Activated CD8-positive, alpha-beta memory T cell treated with anti-CD3 and anti-CD28 coated beads, Interleukin-2, amount 10 ng/mL, durations not matched to agents 7 days and 5 days (primary cell): ENCODE measurements around the gene DRAM2. TPM values are rescaled to one million over a fixed set of nuclear protein-coding genes. Genes with fewer than 3 reads are reported as not detected.

Experiments
- ATAC-seq: fragments of 150-1000 bp; cut with Tn5 transposase; one replicate; pipeline ENCODE4 v1.10.0; 2021; ENCODE audit warnings: moderate library complexity
- CTCF ChIA-PET: fragments of 350-600 bp; sonication (Branson Sonifier 250); formaldehyde crosslinking; loops from one replicate; lab custom pipeline; 2021; ENCODE audit warnings: antibody characterized with exemption; lab: Charles Lee
- DNase-seq: peaks from one replicate; pipeline ENCODE4 v3.0.0-alpha.2; 2020
- H3K27ac Mint-ChIP-seq: one replicate; pipeline ENCODE4 v1.8.0; 2021; ENCODE audit warnings: mild to moderate bottlenecking, mixed read lengths
- H3K27me3 Mint-ChIP-seq: one replicate; pipeline ENCODE4 v1.8.0; 2021; ENCODE audit warnings: mixed read lengths
- H3K36me3 Mint-ChIP-seq: one replicate; pipeline ENCODE4 v1.8.0; 2021; ENCODE audit warnings: mild to moderate bottlenecking, mixed read lengths
- H3K4me1 Mint-ChIP-seq: one replicate; pipeline ENCODE4 v1.8.0; 2021; ENCODE audit warnings: mixed read lengths
- H3K4me3 Mint-ChIP-seq: one replicate; pipeline ENCODE4 v1.8.0; 2021; ENCODE audit warnings: mild to moderate bottlenecking, moderate library complexity, mixed read lengths
- H3K9me3 Mint-ChIP-seq: one replicate; pipeline ENCODE4 v1.8.0; 2022; ENCODE audit warnings: low read depth, mixed read lengths
- total RNA-seq, 2 experiments: library from RNA; stranded (reverse); gene quantifications; one replicate each; pipeline ENCODE4 v1.2.3, GENCODE V29; 2021

DRAM2 gene
- 10 to 100 TPM; 26.9 to 29.6 TPM for total RNA-seq

- H3K4me3 Mint-ChIP-seq: peak within 1 kb of the TSS; percentile 93
- H3K36me3 Mint-ChIP-seq: peaks cover 20% of the 10 kb centered on the region
- no peaks in the 10 kb centered on the region for H3K27me3 Mint-ChIP-seq
- peaks cover 45% of the 10 kb centered on the region for H3K4me1 Mint-ChIP-seq
- CTCF ChIA-PET: interaction anchor here (1.0 to 2.0 kb wide), 8 partner anchors 14 to 109 kb away, joined by 3 to 10 read pairs (median 4); partner anchors contain the start of gene DENND2D
- peak; percentile 98 for DNase-seq
- H3K27ac Mint-ChIP-seq: peak within 1 kb of the TSS; percentile 97
- ATAC-seq: peak; percentile 84
- no peaks in the 10 kb centered on the region for H3K9me3 Mint-ChIP-seq
Observed at GRCh38 chr1:111139956-111140679, at the start of gene DRAM2, which contains the start of gene CEPT1. Gene DRAM2 (minus strand): TSS chr1:111140093. CDS start chr1:111131554, 8,539 bp downstream. Gene CEPT1 (plus strand): TSS chr1:111140223. CDS start chr1:111147715, 7,492 bp downstream.

DNA sequence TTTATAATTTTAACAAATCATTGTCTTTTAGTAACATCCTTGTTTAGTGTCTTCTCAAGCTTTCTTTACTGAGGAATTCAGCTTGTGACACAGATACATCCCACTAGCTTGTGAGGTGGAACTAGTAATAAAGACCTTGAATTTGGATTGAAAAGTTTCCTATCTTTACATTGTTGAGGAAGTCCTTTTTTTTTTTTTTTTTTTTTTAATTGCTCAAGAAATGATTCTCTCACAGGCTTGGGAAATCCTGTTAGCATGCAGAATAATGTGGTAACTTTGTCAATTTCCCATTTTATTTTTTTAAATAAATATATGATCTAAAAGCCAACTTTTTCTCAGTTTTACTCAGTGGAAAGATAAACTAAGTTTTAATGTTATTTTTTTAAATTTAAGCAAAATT lies 44.8 kb upstream of the DRAM2 start:
- H3K9me3 Mint-ChIP-seq: no peaks in the 10 kb centered on the region
- CTCF ChIA-PET: no interaction called here
- no peak overlapping the region for H3K27ac Mint-ChIP-seq
- peaks cover 78% of the 10 kb centered on the region for H3K36me3 Mint-ChIP-seq
- no peak overlapping the region for H3K4me3 Mint-ChIP-seq
- ATAC-seq (no peak), DNase-seq (no peak)
- H3K27me3 Mint-ChIP-seq: no peaks in the 10 kb centered on the region
- peaks cover 40% of the 10 kb centered on the region for H3K4me1 Mint-ChIP-seq

DNA sequence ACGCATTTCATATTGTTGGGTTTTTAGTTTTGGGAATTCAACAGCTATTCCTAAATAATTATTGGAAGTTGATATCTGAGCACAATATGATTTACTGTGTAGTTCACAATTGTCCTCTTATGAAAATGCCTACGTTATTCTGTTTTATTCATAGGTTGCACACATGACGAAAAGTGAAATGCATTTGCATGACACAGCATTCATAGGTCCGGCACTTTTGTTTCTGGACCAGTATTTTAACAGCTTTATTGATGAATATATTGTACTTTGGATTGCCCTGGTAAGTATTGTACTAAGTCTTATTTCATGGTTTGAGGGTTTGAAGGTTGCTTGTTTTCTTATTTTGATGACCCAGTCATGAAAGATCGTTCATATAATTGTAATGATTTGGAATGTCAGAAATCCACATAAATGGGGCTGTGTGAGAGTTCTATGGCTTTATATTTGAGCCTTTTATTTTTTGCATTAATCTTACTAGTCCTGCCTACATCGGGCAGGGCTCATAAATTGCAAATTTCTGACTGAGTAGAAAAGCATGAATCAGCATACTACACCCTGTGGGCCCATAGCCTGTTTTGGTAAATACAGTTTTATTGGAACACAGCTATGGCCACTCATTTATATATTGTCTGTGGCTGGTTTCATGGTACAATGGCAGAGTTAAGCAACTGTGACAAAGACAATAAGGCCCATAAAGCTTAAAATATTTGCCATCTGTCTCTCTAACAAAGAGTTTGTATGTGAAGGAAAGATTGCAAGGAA lies 43.6 kb upstream of the DRAM2 start:
- no peak overlapping the region for H3K27ac Mint-ChIP-seq
- H3K4me3 Mint-ChIP-seq: no peak overlapping the region
- CTCF ChIA-PET: interaction anchor here (1.5 to 2.3 kb wide), 3 partner anchors 15 to 217 kb away, joined by 4 to 9 read pairs (median 7); no protein-coding TSS in a partner anchor
- no peak for ATAC-seq
- DNase-seq: no peak
- H3K36me3 Mint-ChIP-seq: peaks cover 73% of the 10 kb centered on the region
- no peaks in the 10 kb centered on the region for H3K9me3 Mint-ChIP-seq
- H3K27me3 Mint-ChIP-seq: no peaks in the 10 kb centered on the region
- H3K4me1 Mint-ChIP-seq: peaks cover 29% of the 10 kb centered on the region

GRCh38 chr1:111182052-111182451 lies 42.2 kb upstream of the DRAM2 start:
- Mint-ChIP-seq H3K4me1 (peaks cover 17% of the 10 kb centered on the region), H3K27ac (no peak overlapping the region), H3K27me3 (no peaks in the 10 kb centered on the region), H3K4me3 (no peak overlapping the region), H3K9me3 (no peaks in the 10 kb centered on the region), H3K36me3 (peaks cover 68% of the 10 kb centered on the region)
- DNase-seq (no peak), ATAC-seq (no peak)
- CTCF ChIA-PET: interaction anchor here (0.7 to 2.3 kb wide), 4 partner anchors 16 to 227 kb away, joined by 3 to 9 read pairs (median 4); no protein-coding TSS in a partner anchor

- H3K27me3 Mint-ChIP-seq: no peaks in the 10 kb centered on the region
- H3K36me3 Mint-ChIP-seq: peaks cover 62% of the 10 kb centered on the region
- DNase-seq: no peak
- CTCF ChIA-PET: interaction anchor here (1.3 kb wide), 1 partner anchor 16 kb away, joined by 4 read pairs; no protein-coding TSS in a partner anchor
- no peak overlapping the region for H3K4me3 Mint-ChIP-seq
- no peak for ATAC-seq
- no peaks in the 10 kb centered on the region for H3K9me3 Mint-ChIP-seq
- peaks cover 8% of the 10 kb centered on the region for H3K4me1 Mint-ChIP-seq
- H3K27ac Mint-ChIP-seq: no peak overlapping the region
Observed at GRCh38 chr1:111179968-111180533, 40.2 kb upstream of the DRAM2 start.

- Mint-ChIP-seq H3K9me3 (no peaks in the 10 kb centered on the region), H3K27ac (no peak overlapping the region), H3K4me1 (peaks cover 5% of the 10 kb centered on the region), H3K36me3 (peaks cover 56% of the 10 kb centered on the region), H3K27me3 (no peaks in the 10 kb centered on the region), H3K4me3 (no peak overlapping the region)
- ATAC-seq (no peak), DNase-seq (no peak)
- CTCF ChIA-PET: no interaction called here
Observed at GRCh38 chr1:111176678-111177077, 36.8 kb upstream of the DRAM2 start.

GRCh38 chr1:111175349-111175748 lies 35.5 kb upstream of the DRAM2 start:
- no peak for DNase-seq
- no peaks in the 10 kb centered on the region for H3K9me3 Mint-ChIP-seq
- H3K27me3 Mint-ChIP-seq: no peaks in the 10 kb centered on the region
- H3K27ac Mint-ChIP-seq: no peak overlapping the region
- no peak for ATAC-seq
- H3K4me3 Mint-ChIP-seq: no peak overlapping the region
- H3K36me3 Mint-ChIP-seq: peaks cover 54% of the 10 kb centered on the region
- peaks cover 5% of the 10 kb centered on the region for H3K4me1 Mint-ChIP-seq
- CTCF ChIA-PET: no interaction called here

GRCh38 chr1:111174070-111174469 lies 34.2 kb upstream of the DRAM2 start:
- ATAC-seq: no peak
- Mint-ChIP-seq H3K4me1 (peaks cover 5% of the 10 kb centered on the region), H3K9me3 (no peaks in the 10 kb centered on the region), H3K36me3 (peaks cover 44% of the 10 kb centered on the region), H3K27me3 (no peaks in the 10 kb centered on the region), H3K27ac (no peak overlapping the region), H3K4me3 (no peak overlapping the region)
- CTCF ChIA-PET: interaction anchor here (0.6 to 1.1 kb wide), 2 partner anchors 27 to 48 kb away, joined by 3 read pairs; no protein-coding TSS in a partner anchor
- DNase-seq: no peak

DNA sequence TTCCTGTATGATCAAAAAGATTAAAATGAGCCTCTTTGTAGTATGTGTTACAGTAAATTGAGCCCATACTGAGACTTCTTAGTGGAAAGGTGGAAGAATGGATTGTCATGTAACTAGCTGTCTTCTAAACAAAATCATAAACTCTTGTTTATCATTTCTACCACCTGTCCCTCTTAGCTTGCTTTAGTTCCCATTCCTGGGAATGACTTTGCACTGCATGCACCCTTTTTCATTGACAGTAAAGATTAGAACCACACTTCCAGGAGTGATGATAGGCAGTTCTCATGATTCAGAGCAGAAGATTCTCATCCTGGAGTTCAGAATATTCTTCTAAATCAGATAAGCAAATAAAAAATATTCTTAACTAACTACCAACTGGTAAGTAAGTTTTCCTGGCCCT lies 32.6 kb upstream of the DRAM2 start:
- Mint-ChIP-seq H3K9me3 (no peaks in the 10 kb centered on the region), H3K4me1 (peaks cover 5% of the 10 kb centered on the region), H3K36me3 (peaks cover 45% of the 10 kb centered on the region), H3K27me3 (no peaks in the 10 kb centered on the region), H3K4me3 (no peak overlapping the region), H3K27ac (no peak overlapping the region)
- DNase-seq (no peak), ATAC-seq (no peak)
- CTCF ChIA-PET: no interaction called here

- Mint-ChIP-seq H3K4me3 (no peak overlapping the region), H3K27me3 (no peaks in the 10 kb centered on the region), H3K4me1 (peaks cover 4% of the 10 kb centered on the region), H3K9me3 (no peaks in the 10 kb centered on the region), H3K36me3 (peaks cover 26% of the 10 kb centered on the region), H3K27ac (no peak overlapping the region)
- ATAC-seq (no peak), DNase-seq (no peak)
- CTCF ChIA-PET: no interaction called here
Observed at GRCh38 chr1:111164151-111164550, 24.3 kb upstream of the DRAM2 start.

GRCh38 chr1:111163363-111163762 lies 23.5 kb upstream of the DRAM2 start:
- Mint-ChIP-seq H3K36me3 (peaks cover 25% of the 10 kb centered on the region), H3K27ac (no peak overlapping the region), H3K27me3 (no peaks in the 10 kb centered on the region), H3K9me3 (no peaks in the 10 kb centered on the region), H3K4me3 (no peak overlapping the region), H3K4me1 (peaks cover 4% of the 10 kb centered on the region)
- ATAC-seq (no peak), DNase-seq (no peak)
- CTCF ChIA-PET: no interaction called here

GRCh38 chr1:111162488-111162880 lies 22.6 kb upstream of the DRAM2 start:
- no peaks in the 10 kb centered on the region for H3K27me3 Mint-ChIP-seq
- H3K9me3 Mint-ChIP-seq: no peaks in the 10 kb centered on the region
- no peak overlapping the region for H3K27ac Mint-ChIP-seq
- ATAC-seq (no peak), DNase-seq (no peak)
- H3K4me1 Mint-ChIP-seq: peaks cover 4% of the 10 kb centered on the region
- CTCF ChIA-PET: no interaction called here
- no peak overlapping the region for H3K4me3 Mint-ChIP-seq
- H3K36me3 Mint-ChIP-seq: peaks cover 21% of the 10 kb centered on the region

GRCh38 chr1:111161843-111162487 lies 22.1 kb upstream of the DRAM2 start:
- no peaks in the 10 kb centered on the region for H3K27me3 Mint-ChIP-seq
- H3K27ac Mint-ChIP-seq: no peak overlapping the region
- H3K36me3 Mint-ChIP-seq: peaks cover 21% of the 10 kb centered on the region
- DNase-seq (no peak), ATAC-seq (no peak)
- no peaks in the 10 kb centered on the region for H3K9me3 Mint-ChIP-seq
- CTCF ChIA-PET: no interaction called here
- H3K4me1 Mint-ChIP-seq: peaks cover 4% of the 10 kb centered on the region
- H3K4me3 Mint-ChIP-seq: no peak overlapping the region
